Activated T-helper 1 cell treated with Interleukin-2 at 50 U/mL for 16 hours (primary cell): Measurements from ENCODE around the gene KRTAP10-7.
"Not testable (repeated sequence)": the region's sequence is repeated elsewhere in the genome, so short reads cannot be mapped to it uniquely, and the experiment has no call there.

ENCODE experiments used
- DNase-seq: peaks from one replicate; pipeline ENCODE4 v3.0.0-alpha.2; 2020; ENCODE audit warnings: low read depth

KRTAP10-7 gene

DNA sequence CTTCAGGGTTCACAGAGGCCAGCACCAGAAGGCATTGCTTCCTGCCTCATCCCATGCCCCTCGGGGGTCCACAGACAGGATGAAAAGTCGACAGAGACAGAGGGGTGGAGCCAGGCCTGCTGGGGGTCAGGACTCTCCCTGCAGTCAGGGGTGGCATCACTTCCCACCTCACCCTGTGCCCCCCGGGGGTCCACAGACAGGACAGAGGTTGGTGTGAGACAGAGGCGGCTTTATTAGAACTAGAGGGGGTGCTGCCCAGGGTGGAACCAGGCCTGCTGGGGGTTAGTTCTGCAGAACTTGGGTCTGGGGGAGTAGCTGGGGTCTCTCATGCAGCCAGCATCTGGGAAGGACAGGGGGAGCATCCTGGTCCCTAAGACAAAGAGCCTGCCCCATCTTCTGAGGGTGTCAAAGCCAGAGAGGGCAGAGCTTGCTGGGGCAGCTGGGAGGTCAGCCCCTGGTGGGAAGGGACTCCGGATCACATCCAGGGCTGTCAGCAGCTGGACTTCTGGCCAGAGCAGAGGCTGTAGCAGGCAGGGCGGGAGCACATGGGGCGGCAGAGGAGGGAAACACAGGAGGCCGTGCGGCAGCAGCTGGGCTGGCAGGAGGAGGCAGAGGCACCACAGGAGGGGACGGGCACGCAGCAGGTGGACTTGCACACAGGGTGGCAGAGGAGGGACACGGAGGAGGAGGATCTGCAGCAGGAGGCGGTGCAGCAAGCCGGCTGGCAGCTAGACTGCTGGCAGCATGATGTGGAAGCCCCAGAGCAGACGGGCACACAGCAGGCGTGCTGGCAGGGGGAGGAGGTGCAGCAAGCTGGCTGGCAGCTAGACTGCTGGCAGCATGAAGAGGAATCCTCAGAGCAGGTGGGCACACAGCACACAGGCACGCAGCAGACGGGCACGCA is 9.2 kb upstream of the KRTAP10-7 start:
- not testable (repeated sequence) for DNase-seq

DNA sequence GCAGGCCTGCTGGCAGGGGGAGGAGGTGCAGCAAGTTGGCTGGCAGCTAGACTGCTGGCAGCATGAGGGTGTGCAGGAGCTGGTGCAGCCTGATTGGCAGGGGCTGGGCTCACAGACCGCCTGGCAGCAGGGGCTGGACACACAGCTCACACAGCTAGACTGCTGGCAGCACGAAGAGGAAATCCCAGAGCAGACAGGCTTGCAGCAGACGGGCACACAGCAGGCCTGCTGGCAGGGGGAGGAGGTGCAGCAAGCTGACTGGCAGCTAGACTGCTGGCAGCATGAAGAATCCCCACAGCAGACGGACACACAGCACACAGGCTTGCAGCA is 8.6 kb upstream of the KRTAP10-7 start:
- not testable (repeated sequence) for DNase-seq

DNA sequence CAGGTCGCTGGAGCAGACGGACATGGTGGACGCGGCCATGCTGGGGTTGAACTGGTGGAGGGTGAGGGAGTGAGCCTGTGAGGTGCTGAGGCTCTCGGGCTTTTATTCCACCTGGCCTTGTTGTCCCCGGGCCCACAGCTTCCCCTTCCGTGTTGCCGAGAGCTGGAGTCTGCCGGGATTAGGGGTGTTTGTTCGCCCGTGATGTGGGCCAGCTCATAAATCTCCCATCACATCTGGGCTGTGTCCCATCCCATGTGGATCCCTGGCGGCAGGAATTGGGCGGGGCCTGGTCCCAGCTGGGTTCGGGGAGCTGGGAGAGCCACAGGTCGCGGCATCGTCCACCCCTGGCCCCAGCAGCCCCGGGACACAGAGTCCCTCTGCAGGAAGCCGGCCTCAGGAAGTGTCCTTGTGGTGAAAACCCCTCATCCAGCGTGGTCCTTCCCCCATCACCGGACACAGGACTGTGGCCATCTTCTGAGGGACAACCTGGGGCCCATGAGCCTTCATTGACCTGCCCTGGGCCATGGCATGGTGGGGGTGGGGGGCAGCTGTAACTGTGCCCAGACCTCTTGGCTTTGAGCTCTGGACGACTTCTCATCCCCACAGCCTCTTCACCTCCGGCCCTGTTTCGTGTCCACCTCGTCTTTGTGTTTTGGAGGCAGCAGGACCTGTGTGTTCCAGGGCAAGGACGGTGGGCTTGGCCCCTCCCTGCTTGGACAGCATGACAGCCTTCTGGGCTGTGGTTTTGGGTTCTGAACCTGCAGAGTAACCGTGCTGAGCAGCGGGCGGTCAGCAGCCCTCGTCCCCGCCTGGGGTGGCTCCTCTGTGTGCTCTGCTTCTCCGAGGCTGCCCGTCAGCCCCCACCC is 7.7 kb upstream of the KRTAP10-7 start, which contains the start of gene KRTAP10-6:
TSS of gene KRTAP10-6 (minus strand) at position 60 of the 866 bp plus-strand sequence. CDS start at position 39, 21 bp downstream.
- DNase-seq, result no peak

GRCh38 chr21:44593598-44594405 is 6.6 kb upstream of the KRTAP10-7 start:
- DNase-seq, result no peak

DNA sequence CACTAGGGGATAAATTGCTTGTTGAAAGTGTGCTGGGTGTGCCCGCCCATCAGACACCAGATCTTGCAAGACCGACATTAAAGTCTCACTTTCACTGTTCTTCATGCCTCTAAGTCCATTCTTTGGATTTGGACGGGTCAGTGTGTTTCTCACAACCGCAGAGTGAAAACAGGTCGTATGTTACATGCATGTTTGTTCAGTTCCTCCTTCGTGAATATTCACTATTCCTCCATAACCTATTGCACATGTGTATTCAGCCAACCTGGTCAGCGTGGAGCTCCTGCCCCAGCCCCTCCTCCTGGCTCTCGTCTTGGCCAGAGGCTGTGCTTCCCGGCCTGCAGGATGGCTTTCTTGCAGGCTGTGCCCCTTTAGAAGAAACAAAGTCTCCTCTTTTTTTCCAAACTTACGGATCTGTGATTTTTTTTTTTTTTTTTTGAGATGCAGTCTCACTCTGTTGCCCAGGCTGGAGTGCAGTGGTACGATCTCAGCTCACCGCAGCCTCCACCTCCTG is 5.9 kb upstream of the KRTAP10-7 start:
- DNase-seq, result no peak

GRCh38 chr21:44595524-44595923 is 4.9 kb upstream of the KRTAP10-7 start:
- no peak for DNase-seq

- DNase-seq, result no peak
Observed at GRCh38 chr21:44596068-44596725, 4.2 kb upstream of the KRTAP10-7 start.

DNA sequence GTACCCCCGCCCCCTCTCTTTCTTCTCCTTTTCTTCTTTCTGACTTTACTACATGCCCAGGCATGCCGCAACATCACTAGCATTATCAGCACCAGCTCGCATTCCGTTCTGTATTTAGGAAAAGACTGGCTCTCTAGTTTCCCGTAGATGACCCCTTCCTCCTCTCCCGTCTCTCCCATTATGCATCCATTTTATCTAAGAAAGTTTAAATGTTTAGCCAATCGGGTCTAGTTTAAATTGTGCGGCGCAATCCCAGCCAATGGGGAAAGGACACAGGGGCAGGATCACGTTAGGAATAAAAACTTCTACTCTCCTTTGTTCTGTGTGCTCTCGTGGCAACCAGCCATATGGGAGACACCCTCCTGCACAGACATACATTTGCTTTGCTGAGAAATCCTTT is 2.3 kb upstream of the KRTAP10-7 start:
- no peak for DNase-seq

DNA sequence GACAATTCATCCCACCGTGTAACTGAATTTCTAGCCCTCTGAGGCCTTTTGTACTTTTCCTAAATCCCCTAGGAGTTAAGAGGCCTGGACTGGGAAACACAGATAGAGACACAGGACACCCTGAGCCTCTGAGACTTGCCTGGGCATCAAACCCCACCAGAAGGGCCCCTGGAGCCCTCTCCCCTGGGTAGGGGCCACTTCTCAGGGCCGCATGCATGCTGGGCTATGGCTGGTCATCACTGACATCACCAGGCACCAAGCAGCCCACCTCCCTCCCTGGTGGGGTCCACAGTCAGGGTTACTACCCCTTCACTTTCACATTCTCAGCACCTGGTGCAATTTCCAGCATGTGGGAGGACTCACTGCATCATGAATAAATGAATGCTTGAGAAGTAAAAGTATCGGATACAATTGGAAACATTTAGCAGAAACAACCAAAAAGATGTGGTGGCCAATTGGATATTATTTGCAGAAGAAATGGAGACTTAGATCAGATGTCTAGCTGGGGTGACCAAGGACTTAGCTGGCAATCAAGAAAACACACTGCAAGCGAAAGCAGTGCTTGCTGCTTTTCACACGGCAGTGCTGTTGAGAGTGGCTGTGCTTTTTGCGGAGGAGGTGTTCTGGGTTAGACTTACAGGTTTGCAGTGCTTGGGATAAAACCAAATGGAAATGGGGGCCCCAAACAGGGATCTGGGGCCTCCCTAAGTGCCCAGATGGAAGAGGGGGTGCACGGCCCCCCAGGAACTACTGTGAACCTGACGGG is 950 bp upstream of the KRTAP10-7 start:
- DNase-seq, result no peak

DNA sequence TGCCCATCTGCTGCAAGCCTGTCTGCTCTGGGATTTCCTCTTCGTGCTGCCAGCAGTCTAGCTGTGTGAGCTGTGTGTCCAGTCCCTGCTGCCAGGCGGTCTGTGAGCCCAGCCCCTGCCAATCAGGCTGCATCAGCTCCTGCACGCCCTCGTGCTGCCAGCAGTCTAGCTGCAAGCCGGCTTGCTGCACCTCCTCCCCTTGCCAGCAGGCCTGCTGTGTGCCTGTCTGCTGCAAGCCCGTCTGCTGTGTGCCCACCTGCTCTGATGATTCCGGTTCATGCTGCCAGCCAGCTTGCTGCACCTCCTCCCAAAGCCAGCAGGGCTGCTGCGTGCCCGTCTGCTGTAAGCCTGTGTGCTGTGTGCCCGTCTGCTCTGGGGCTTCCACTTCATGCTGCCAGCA is 694 bp downstream of the KRTAP10-7 start:
- not testable (repeated sequence) for DNase-seq

- DNase-seq, result no peak
Observed at GRCh38 chr21:44601596-44602462, 1.4 kb downstream of the KRTAP10-7 start.

DNA sequence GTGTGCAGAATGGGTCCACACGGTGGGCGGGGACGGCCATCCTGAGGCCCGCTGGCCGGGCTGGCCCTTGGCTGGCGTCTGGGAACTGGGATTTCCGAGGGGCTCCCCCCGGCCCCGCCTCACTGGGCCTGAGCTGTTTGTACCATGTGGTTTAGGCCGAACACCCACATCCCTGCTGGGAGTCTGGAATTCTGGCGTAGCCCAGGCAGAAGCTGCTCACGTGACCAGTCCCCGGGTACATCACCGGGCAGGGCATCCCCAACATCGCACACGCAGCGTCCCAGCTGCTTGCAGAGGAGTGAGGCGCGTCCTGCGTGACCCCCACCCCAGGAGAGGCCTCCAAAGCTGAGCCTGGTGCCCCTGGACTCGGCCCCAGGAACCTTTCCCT is 2.1 kb downstream of the KRTAP10-7 start:
- DNase-seq, result no peak

DNA sequence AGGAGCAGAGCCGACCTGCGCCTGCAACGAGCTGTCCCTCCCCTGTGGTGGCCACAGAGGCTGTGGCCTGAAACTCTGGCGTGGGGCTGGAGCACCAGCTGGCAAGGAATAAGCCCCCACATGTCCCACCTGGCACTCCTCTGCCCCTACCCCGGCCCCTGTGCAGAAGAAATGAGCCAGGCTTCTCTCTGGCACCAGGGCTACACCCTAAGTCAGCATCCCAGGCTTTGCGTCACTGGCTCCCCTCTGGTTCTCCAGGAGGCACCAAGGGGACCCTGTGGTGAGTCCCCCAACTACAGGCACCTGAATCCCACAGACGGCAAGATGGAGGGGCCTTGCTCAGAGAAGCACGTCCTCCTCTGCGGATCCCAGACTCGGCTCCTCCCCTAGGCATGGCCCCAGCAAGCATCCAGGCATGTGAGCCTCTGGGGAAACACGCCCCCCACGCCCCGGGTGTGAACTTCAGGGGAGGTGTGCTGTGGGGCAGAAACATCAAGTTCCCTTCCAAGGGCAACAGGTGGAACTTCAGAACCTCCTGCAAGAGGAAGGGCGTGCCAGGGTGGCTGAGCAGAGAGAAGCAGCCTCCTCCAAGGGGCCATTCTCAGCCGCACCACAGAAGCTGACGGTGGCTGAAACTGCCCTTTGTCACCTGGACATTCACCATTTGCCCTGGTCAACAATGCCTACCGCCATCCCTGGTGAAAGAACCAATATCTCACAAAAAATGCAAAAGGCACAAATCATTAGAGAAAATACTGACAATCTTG is 2.9 kb downstream of the KRTAP10-7 start:
- no peak for DNase-seq

DNA sequence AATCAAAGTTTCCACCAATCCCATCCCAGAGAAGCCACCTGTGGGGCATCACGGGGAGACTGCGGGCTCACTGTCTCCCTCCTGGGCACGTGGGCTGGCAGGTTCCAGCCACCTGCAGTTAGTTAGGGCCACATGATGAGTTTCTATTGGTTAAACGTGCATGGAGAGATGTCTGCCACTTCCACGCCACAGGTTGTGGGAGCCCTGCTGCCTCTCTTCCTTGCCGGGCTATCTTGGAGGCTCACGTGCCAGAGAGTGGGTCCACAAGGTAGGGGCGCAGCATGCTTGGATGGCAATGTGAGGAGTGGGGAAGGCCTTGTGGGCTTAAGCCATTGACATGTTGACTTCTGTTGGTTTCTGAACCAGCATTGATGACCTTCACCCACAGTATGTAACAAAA is 3.5 kb downstream of the KRTAP10-7 start:
- no peak for DNase-seq

DNA sequence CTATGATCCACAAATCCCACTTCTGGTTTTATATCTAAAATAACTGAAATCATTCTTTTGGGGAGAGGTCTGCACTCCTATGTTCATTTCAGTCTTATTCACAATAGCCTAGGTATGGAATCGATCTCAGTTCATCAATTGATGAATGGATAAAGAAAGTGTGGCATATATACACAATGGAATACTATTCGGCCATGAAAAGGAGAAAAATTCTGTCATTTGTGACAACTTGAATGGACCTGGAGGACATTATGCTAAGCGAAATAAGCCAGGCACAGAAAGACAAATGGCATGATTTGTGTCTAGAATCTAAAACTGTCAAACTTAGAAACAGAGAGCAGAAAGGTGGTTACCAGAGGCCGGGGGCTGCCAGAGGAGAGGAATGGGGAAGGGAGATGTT is 6.1 kb downstream of the KRTAP10-7 start:
- DNase-seq, result no peak

DNA sequence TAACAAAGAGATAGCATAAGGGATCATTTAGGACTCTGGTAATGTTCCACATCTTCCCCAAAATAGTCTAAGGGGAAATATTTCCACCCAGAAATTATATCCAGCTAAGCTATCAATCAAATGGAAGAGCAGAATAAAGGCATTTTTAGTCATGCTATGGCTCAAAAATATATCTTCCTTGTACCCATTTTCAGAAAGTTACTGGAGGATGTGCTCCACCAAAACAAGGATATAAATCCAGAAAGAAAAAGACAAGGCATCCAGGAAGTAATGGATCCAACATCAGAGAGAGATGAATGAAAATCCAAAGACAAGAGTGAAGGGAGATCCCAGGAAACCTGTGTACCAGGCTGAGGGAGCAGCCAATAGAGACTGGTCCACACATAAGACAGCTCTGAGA is 8.8 kb downstream of the KRTAP10-7 start:
- no peak for DNase-seq

GRCh38 chr21:44610157-44610843 is 9.9 kb downstream of the KRTAP10-7 start:
- DNase-seq, result not testable (repeated sequence)

GRCh38 chr21:44611551-44611950 is 11.2 kb downstream of the KRTAP10-7 start:
- no peak for DNase-seq
